ENCODE data around the gene FAM120A. TPM values are rescaled to one million over a fixed set of nuclear protein-coding genes. Genes with fewer than 3 reads are reported as not detected.

The FAM120A gene
- total RNA-seq, 2 donors from 2014 or later: 86.3 to 90.6 TPM

DNA sequence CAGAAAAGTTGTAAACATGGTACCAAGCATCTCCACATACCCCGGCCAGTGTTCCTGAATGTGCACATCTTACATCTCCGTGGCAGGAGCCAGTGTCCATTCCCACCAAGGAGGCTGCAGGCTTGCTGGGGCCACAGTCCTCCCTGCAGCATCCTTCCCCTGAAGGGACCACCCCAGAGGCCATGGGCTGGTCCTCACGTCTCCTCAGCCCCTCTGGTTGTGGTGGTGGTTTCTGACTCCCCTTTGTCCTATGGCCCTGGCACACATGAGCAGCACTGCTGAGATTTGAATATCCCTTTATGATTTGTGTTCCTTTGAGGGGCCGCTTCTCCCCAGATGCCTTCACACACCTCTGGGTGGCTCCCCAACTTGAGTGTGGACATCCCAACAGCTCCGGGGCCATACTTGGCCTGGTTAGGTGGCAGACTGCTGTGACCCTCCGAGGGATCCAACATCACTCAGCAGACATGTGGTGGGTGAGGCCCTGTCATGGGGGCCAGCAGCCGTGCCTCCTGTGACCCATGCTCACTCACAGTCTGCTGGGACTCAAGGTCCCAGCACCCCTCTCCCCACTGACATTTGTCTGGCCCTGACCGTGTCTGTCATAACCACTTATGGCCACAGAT is 139.2 kb downstream of the FAM120A start:
- no peaks in the 10 kb centered on the region for H3K27me3 ChIP-seq (replicated peaks; ENCODE audit: insufficient read depth)
- WGBS: 85% methylated on average over 8 of the region's 8 CpGs
- TF ChIP-seq POLR2AphosphoS5 (IDR thresholded peaks at IDR 0.05): no peak
- H3K4me3 ChIP-seq: no peak overlapping the region
- DNase-seq (ENCODE audit: low spot score): no peak
- H3K9me3 ChIP-seq: no peaks in the 10 kb centered on the region
- H3K27ac ChIP-seq: no peak overlapping the region
- no peaks in the 10 kb centered on the region for H3K36me3 ChIP-seq
- H3K4me1 ChIP-seq (replicated peaks): peaks cover 9% of the 10 kb centered on the region
- intact Hi-C loops (cut with DNase I): no loop called here

DNA sequence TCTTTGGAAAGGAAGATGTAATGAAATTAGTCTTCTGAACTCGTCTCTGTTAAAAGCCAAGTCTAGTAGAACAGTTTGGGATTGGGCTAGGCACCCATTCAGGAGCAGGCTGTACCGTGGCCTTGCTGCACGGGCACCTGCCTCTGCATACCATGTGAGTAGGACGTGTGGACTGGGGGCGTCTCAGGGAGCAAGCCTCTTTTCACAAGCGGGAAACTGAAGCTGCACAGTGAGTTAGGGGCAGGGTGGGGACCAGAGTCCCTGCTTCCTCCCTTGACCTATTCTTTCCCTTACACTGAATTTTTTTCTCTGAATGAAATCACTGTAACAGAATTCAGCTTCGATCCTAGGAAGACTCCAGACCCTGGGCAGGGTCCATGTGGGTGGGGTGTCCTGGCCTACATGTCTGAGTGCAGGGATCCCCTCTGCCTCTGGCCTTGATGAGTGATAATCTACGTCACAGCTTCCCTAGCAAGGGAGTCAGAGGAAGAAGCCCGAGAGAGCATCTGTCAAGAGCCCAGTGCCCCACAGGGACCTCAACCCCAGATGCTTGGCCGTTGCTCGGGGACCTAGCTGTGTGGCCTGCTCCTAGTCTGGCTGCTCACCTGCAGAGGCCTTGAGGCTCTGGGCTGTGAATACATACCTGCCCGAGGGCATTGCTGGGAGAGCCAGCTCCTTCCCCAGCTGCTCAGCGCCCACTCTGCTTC is 140.0 kb downstream of the FAM120A start:
- TF ChIP-seq POLR2A (IDR thresholded peaks at IDR 0.05): no peak
- no peak for TF ChIP-seq POLR2AphosphoS5 (IDR thresholded peaks at IDR 0.05)
- TF ChIP-seq, protein P1, sequence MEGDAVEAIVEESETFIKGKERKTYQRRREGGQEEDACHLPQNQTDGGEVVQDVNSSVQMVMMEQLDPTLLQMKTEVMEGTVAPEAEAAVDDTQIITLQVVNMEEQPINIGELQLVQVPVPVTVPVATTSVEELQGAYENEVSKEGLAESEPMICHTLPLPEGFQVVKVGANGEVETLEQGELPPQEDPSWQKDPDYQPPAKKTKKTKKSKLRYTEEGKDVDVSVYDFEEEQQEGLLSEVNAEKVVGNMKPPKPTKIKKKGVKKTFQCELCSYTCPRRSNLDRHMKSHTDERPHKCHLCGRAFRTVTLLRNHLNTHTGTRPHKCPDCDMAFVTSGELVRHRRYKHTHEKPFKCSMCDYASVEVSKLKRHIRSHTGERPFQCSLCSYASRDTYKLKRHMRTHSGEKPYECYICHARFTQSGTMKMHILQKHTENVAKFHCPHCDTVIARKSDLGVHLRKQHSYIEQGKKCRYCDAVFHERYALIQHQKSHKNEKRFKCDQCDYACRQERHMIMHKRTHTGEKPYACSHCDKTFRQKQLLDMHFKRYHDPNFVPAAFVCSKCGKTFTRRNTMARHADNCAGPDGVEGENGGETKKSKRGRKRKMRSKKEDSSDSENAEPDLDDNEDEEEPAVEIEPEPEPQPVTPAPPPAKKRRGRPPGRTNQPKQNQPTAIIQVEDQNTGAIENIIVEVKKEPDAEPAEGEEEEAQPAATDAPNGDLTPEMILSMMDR (IDR thresholded peaks at IDR 0.05): no peak
- DNase-seq (ENCODE audit: low spot score): no peak
- 65% methylated on average over 12 of the region's 13 CpGs for WGBS
- H3K9me3 ChIP-seq: no peaks in the 10 kb centered on the region
- peaks cover 9% of the 10 kb centered on the region for H3K4me1 ChIP-seq (replicated peaks)
- H3K27me3 ChIP-seq (replicated peaks; ENCODE audit: insufficient read depth): no peaks in the 10 kb centered on the region
- no peaks in the 10 kb centered on the region for H3K36me3 ChIP-seq
- no peak overlapping the region for H3K4me3 ChIP-seq
- H3K27ac ChIP-seq: no peak overlapping the region
- intact Hi-C loops (cut with DNase I): no loop called here

DNA sequence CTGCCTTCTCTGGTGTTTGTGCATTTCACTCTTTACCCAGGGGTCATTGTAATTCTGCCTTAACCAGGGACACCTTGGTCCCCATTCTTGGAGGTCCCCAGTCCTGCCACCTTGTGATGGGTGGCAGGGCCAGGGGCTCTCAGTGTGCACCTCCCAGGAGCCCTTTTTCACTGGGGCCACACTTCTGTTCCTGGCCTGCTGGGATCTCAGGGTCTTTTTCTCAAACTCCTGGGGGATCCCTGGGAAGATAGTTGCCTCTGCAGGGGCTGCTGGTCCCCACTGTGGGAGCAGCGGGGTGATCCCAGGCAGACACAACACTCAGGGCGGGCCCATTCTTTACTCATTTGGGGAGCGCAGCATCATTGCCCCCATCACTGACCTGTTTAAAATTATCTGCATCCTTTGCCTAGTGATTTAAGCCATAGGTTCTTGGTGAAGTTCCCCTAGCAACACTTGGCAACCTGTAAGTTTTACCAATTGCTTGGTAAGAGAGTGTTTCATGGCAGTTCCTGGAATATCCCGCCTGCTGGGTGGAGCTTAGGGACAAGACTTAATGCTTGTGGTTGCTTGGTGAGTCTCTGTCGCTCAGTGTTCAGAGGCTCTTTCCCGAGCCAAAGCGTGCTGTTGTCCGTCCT is 140.6 kb downstream of the FAM120A start:
- intact Hi-C loops (cut with DNase I): no loop called here
- Histone ChIP-seq H3K27ac (no peak overlapping the region), H3K9me3 (no peaks in the 10 kb centered on the region), H3K4me1 (replicated peaks) (peaks cover 9% of the 10 kb centered on the region), H3K27me3 (replicated peaks; ENCODE audit: insufficient read depth) (no peaks in the 10 kb centered on the region), H3K4me3 (no peak overlapping the region), H3K36me3 (no peaks in the 10 kb centered on the region)
- TF ChIP-seq POLR2AphosphoS5 (IDR thresholded peaks at IDR 0.05) (no peak), POLR2A (IDR thresholded peaks at IDR 0.05) (no peak)
- TF ChIP-seq, protein P1 (IDR thresholded peaks at IDR 0.05): no peak
- no peak for DNase-seq (ENCODE audit: low spot score)
- 81% methylated on average over 8 of the region's 8 CpGs for WGBS

DNA sequence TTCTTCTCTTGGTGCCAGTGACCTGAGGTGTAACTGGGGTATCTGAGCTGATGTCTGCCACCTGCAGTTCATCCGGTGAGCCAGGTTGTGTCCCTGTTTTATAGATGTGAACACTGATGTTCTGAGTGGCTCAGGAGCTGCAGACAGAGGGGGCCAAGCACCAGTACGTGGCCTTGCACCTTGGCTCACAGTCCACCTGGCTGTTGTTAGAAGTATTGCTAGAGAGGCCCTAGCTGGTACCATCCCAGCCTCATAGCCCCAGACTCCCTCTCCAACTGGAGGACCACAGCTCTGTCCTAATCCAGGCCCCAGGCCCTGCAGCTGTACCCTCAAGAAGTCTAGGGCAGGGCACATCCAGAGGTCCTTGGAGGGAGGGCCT is 141.1 kb downstream of the FAM120A start:
- DNase-seq (ENCODE audit: low spot score): no peak
- Histone ChIP-seq H3K27me3 (replicated peaks; ENCODE audit: insufficient read depth) (no peaks in the 10 kb centered on the region), H3K4me1 (replicated peaks) (peaks cover 9% of the 10 kb centered on the region), H3K36me3 (no peaks in the 10 kb centered on the region), H3K27ac (no peak overlapping the region), H3K9me3 (no peaks in the 10 kb centered on the region), H3K4me3 (no peak overlapping the region)
- intact Hi-C loops (cut with DNase I): no loop called here
- no peak for TF ChIP-seq POLR2A (IDR thresholded peaks at IDR 0.05)
- TF ChIP-seq, protein P1 (IDR thresholded peaks at IDR 0.05): peak in 1 of 4 experiments; percentile 6
- WGBS: 49% methylated on average over 2 of the region's 2 CpGs

DNA sequence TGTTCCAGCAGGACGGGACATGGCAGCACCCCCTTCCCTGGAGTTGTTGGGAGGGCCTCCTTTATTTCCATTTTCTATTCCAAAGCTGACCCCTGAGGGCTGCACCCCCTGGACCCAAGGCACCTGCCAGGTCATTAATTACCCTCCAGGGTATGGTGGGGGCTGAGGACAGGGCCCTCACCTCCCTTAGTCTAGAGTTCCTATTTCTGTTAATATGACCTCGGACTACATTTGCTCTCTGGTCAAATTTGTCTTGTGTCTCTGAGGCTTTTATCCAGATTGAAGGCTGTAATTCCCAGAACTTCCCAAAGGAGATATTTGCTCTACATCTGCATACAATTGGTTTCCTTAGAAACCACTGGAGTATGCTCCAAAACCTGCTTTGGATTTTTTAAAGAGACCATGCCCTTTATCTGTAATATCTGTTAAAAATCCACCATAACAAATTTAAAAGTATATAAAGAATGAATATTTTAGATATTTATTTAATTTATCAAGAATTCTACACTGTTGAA is 141.7 kb downstream of the FAM120A start:
- Histone ChIP-seq H3K27me3 (replicated peaks; ENCODE audit: insufficient read depth) (no peaks in the 10 kb centered on the region), H3K4me1 (replicated peaks) (peaks cover 9% of the 10 kb centered on the region), H3K9me3 (no peaks in the 10 kb centered on the region), H3K27ac (no peak overlapping the region), H3K4me3 (no peak overlapping the region), H3K36me3 (no peaks in the 10 kb centered on the region)
- TF ChIP-seq POLR2A (IDR thresholded peaks at IDR 0.05) (no peak), POLR2AphosphoS5 (IDR thresholded peaks at IDR 0.05) (no peak)
- TF ChIP-seq, protein P1 (IDR thresholded peaks at IDR 0.05): no peak
- intact Hi-C loops (cut with DNase I): no loop called here
- no peak for DNase-seq (ENCODE audit: low spot score)
- WGBS: 57% methylated on average over 2 of the region's 2 CpGs

Data from prostate gland (tissue), 2 donors.